SHP77 (cell line): Measurements from ENCODE around the gene STK39.
A peak's percentile ranks its signal among the peaks of the same experiment; 100 is the strongest.

Experiments used
- DNase-seq, 2 experiments: peaks; one replicate each; lab custom pipeline; 2025; lab: John Stamatoyannopoulos, UW

STK39 gene

DNA sequence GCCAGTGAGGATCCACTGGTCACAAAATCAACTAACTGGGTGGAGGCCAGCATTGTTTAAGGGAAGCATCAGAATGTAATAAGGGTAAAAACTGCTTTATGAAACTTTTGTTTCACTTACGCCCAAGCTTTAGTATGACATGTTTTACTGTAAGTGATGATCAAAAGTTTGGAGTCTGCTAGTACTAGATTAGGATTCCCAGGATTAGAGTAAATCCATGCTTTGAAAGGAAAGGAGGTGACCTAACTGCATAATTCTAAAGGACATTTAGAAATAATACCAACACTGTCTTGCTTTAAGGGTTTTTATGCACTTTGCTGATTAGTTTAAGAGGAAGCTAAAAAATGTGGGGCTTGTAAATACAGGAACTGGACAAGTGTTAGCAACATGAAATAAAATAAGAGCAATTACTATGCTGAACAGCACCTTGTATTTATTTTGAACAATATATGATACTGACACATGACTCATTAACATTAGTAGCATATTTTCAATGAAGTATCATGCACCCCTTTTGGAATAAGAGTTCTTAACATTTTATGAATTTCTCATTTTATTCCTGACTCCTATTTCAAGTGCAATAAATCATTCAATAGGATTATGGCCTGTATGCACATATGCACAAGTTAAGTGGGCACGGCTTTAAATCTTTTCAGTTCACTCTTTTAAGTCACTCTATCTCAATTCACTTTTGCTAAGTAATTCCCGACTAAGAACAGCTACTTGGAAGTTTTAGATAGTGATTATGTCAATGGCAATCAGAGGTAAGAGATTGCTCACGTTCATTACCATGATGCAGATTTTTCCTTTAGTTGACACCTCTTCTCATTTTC is 62.5 kb downstream of the STK39 start:
- no peak for DNase-seq

DNA sequence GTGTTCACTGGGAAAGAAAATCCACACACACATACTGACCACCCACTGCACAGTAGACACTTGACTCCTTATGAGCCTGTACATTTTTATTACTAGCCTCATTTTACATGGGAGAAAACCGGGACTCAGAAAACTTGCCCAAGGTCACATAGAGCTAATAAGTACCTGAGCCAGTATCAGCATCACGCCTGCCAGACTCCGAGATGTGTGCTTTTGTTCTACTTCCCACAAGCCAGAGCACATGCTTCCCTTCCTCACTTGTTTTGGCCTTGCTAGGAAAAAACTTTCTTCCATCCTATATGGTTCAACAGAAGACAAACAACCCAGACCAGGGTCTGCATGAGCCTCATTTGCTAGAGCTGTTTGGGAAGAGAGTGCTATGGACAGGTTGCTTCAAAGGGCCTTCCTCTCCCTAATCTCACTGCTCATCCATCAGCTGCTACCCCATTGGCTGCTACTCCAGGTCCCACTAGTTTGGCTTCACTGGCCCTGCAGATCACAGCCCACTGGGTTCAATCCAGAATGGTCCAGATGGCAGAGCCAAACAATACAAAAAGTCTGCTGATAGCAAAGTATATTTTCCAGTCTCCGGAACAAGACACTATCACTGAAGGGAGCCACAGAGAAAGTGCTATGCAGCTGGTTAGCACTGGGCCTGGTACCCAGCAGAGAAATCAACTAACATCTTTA is 63.9 kb downstream of the STK39 start:
- no peak for DNase-seq

DNA sequence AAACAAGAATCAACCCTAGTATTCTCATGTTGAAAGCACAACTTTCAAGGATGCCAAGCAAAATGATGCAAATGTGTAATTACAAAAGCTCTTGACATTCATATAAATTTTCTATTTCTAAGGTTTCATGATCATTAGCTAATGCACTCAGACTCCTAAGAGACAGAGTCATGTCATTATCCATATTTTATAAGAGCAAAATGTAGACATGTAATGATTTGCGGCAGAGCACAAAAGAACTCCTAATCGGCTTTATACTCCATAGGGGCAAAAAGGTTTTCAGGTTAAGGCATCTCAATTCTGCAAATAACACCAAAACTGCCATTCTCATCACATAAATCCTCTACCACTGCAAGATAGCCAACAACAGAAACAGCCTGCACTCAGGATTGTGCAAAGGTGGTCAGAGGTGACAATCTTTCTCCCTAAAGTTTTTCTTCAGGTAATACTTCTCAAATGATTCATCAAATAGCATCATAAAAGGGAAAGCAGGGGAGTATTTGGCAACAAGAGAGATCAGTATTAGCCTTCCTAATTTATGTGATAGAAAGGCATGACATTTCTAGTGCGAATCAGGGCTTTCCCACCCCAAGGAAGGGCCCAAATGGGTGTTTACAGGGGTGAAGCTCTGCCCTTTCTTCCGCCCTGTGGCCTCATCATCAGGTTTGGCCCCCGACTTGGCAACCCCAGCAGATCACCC is 64.7 kb downstream of the STK39 start:
- no peak for DNase-seq

DNA sequence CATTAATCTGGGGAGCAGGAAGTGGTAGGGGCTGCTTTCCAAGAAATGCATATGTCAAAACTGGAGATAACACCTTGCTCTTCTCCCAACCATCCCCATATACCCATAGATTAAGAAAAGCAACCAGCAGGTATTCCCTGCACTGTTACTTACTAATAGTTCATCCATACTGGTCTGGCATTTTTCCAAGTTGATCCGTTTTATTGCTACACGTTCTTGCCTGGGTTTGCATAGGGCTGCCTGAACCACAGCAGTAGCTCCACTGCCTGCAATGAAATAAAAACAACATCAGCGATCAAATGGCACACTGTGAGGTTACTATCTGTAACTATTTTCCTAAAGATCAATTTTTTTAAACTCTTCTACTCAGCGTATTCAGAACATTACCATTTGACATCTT is 65.6 kb downstream of the STK39 start:
- peak in 1 of 2 experiments; percentile 8 for DNase-seq

DNA sequence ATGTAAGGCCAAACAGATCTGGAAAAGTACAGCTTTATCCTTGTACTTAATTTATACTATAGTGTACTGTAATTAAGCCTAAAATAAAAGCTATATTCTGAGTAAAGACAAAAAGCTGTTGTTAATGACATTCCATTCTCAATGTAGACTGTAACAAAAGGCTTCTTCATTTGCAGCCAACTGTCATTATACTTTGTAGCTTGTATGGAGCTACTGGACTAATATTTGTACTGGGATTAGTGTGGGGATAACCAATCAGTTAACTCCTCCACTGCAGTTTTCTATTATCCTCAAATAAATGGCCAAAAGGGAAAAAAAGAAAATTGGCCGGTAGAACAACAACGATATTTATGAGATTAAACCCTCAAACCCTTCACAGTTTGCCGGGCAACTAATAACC is 66.5 kb downstream of the STK39 start:
- DNase-seq = no peak

DNA sequence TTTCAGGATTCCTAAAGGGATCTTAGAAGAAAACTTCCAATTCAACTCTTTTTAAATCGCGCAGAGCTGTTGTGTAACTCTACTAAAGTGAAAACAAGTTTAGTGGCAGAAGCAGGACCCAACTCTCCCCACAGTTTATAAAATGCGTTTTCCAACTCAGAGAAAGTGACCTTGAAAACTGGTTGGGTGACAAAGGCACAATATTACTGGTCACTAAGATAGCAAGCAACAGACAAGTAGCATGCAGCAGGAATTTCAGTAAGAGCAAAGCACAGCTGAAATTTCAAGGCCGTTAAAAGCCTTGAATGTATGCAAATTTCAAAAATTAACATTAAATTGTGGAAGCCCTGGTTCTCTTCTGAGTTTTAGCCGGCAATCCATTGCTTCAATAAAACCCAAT is 66.9 kb downstream of the STK39 start:
- no peak for DNase-seq

DNA sequence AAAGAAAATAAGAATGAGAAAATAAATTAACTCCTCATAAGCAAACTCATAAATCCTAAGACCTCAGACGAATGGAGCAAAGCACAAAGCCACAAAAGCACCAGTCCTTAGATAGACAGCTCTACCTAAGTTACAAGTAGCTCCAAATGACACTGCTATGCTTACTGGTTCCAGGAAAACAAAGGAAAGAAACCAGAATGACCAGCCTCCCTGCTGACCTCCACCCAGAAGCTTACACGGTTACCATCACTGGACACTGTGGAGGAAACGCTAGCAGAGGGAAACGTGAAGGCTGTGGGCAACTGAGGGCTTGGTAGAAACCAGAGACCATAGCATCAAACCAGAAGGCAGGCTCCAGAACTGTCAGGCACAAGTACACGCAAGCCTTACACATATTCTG is 67.8 kb downstream of the STK39 start:
- DNase-seq = no peak

DNA sequence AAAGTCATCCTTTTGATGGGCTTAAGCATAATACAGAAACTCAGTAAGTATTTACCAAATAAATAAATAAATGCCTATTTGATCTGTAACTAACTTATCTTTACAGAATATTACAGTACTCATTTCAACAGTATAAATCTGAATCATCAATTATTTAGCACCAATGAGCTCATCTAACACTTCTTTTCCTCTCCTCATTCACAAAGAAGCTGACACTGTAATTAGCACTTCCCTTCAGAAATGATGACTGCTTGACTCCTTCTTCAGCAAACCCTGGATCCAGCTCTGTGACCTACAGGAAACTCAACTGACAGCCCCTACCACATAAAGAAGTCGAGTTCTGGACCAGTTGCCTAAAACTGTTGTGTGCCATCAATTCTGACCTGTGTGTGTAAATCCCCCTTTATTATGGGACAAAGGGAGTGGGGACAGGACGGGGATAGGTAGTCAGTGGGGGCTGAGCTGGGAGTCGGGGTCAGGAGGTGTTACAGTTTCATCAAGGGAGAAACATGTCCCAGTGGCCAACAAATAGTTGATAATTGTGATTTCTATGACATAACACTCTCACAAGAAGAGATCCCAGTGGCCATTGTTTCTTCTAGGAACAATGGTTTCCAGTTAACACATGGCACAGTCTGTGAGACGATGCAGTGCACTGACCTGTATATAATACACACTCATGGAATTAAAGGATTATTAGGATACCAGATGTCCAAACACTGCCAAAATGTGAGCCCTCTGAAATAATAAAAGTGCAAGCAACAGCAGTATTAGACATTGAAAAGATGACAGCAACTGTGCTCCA is 68.7 kb downstream of the STK39 start:
- DNase-seq = no peak

DNA sequence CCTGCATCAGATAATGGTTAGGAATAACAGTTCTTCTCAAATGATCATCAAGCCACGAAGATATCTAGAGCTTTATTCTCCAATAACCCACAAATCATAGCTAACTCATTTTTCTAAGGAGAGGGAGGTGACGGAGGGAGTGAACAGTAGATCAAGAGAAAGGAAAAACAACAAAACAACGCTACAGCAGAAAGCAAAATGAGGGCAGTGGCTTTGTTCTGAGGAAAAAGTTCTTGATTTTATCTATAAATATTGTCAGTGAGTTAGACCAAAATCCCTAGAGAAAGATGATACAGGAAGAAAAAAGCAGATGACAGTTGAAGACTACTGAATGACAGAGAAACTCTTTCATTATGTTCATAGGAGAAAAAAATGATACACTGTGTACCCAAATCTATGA is 71.0 kb downstream of the STK39 start:
- no peak for DNase-seq

DNA sequence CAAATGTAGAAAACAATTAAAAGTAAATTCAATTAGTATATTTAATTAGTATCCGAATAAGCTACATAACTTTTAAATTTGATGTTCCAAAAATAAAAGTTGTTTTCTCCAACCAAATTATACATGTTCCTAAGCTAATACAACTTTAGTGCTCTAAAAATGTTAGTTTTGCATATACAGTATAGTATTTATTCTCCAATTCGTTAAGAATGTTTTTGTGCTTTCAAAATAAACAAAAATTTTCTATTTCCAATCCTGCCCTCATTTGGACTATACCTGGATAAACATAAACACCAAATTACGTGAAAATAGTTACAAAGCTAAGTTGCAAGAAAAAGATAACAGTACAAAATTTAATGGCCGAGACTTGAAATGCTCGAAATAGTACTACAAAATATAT is 71.9 kb downstream of the STK39 start:
- no peak for DNase-seq

DNA sequence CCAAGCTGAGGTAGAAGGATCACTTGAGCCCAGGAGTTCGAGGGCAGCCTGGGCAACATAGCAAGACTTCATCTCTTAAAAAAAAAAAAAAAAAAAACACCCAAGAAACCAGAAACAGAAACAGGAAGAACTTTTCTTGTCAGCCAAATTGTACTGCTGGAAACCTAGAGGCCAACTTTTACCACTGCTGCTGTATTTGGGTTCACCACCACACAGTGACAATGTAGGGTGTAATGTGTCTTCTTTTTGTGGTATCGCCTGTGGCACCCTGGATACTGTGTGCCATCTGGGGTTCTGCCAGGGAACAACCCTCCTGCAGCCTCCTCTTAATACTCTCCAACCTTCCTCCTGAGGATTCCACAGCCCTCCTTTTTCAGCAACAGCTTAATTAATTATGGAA is 72.6 kb downstream of the STK39 start:
- no peak for DNase-seq

DNA sequence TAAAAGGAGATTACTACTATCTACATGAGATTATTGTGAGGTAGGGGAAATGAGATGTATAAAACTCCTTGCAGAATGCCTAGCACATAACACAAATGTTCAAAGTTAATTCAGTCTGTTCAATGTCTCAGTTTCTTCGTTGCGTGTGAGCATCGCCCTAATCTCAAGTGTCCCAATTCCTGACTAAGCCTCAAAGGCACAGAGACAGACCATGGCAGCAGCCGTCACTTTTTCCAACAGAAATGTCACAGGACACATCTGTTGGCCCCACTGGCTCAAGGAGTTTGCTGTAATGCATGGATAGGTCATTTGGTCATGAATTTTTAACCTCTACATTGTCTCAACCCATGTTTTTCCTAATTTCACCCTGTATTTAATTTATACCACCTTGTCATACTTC is 75.3 kb downstream of the STK39 start:
- DNase-seq = no peak

DNA sequence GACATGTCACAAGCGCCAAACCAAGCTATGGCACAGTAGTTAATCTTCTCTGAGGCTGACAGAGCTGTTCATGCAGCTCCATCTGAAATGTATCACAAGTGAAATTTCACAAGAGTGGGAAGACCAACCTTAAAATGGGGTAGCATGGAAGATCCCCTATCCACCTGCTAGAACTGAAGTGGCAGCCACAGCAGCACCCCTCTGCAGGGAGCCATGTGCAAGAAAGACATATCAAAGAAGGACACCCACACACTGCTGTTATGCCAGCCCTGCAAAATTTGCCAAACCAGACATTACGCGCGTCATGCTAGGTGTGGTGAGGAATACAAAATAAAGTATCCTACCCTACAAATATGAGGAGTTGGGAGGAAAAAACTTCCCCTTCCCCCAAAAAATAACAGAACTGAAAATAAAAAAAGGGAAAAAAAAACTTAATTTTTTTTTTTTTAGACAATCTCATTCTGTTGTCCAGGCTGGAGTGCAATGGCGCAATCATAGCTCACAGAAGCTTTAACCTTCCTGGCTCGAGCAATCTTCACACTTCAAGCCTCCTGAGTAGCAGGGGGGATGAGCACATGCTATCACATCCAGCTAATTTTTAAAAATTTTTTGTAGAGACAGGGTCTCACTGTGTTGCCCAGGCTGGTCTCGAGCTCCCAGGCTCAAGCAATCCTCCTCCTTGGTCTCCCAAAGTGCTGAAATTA is 76.2 kb downstream of the STK39 start:
- no peak for DNase-seq

DNA sequence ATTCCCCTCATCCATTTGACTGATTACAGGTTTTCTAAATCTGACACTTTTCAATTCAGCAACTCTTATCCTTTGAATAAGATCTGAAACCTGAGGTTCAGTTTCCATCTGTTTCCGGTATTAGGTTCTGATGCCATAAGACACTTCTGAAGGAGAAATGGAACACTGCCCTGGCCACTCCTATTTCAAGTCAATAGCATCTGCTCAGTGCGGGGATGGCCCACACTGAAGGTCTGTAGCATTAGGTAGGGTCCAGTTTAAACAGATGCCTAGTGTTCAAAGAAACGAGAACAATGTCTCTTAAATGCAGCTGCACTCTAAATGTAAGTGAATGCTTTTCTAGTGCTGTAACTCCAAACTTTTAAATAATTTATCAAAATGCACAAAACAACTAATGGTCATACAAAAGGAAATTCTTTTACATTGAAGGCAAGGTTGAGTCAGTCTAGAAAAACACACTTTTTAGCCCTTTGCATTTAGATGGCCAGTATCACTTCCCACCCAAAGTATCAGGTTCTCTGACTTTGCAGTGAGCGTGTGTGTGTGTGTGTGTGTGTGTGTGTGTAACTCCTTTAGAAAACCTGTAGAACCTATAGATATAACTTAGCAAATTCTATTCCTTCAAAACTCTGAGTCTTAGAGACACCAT is 78.2 kb downstream of the STK39 start:
- DNase-seq = no peak

DNA sequence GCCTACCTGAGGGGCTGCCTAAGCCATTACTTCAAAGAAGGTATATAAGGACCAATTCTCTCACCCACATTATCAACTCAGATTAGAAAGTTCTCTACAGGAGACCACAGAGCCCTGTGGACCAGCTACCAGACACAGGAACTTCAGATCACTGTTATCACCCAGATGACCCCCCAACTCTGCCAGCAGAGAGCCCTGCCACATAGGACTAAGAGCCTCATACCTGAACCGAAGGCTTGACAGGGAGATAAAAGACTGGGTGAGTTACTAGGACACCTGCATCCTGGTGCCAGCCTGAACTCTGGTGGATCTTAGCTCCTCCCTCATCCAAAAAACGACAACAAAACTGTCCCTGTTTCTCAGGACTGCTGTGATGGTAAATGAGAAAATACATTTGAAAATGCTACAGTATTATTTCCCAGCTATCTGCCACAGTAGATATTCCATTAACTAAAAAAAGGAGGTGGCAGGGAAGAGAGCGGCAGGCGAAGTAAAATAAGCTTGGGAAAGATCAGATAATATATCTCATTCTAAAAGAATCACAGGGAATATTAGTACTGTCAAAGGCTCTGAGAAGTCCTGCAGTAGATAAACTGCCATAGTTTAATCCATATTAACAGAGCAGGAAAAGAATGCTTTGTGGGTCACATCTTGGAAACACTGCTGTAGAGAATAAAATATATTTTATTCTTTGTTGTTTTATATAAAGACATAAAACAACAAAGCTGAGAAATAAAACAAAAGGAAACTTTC is 79.7 kb downstream of the STK39 start:
- no peak for DNase-seq

DNA sequence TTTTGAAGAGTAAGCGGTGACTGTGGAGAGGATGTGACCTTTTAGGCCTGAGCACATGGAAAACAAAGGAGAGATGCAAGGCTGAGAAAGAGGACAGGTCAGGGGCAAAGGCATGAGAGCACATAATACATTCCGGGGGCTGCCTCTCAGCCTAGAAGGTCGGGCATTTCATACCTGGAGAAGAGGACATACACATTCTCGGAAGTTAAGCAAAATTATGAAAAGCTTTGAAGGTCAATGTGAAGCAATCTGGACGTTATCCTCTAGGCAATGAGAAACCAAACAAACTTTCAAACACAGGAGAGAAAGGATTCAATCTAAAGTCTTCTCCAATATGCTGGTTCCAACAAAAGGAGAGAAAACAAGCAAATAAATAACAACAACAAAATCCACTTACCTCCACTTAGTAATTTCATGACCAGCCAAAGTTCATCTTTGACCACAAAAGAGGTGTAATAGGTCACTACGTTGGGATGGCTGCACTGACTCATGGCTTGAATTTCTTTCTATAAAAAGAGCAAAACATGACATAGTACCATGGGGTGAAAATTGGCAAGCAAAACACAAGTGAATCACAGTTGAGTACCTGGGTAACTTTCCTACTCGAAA is 80.4 kb downstream of the STK39 start:
- DNase-seq = no peak

DNA sequence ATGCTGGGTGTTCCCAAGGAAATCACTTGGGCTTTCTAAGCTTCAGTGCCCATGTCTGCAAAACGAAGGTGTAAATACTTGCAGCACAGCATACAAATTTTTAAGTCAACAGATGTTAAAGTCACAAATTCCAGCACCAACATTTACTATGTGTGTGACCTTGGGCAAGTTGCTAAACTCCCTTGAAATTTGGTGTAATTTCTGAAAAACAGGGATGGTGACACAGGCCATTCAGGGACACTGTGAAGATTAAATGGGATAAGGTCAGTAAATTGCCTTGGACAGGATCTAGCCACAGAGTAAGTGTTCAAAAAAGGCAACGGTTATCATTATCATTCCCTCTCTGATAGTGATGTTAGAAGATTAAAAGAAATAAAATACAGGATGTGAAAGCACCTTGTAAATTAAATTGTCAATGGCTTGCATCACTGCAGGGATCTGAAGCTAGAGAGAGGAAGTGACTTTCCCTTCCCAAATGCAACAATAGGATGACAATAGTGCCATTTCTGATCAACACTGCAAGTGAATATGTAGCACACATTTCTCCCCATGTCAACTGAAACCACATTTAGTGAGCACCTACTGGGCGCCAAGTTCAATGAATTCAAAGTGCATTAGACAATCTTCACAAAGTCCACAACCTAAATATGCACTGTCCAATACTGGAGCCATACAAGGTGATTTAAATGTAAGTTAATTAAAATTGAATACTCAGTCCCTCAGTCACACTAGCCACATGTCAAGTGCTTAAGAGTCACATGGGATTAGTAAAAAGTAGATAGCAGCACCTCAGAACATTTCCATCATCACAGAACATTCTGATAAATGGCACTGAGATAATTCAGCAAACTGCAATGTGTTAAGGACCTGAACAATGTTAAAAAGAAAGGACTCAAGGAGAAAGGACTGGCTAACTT is 81.2 kb downstream of the STK39 start:
- no peak for DNase-seq

DNA sequence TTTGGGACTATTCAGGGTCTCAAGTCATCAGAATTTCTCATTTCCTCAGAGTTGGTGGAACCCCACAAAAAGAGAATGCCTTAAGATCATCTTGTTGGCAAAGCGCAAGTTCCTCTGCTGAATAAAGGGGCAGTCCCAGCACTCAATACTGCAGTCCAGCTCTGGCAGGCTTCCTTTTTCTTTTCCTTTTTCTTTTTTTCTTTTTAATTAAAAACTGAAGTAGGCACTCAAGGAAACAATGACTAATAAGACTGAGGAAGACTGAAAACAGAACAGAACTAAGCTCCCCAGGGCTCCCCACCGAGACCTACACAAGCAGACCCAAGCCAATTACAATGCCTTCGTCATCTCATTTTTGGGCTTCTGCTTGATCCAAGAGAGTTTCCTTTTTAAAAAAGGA is 82.0 kb downstream of the STK39 start:
- DNase-seq = no peak

DNA sequence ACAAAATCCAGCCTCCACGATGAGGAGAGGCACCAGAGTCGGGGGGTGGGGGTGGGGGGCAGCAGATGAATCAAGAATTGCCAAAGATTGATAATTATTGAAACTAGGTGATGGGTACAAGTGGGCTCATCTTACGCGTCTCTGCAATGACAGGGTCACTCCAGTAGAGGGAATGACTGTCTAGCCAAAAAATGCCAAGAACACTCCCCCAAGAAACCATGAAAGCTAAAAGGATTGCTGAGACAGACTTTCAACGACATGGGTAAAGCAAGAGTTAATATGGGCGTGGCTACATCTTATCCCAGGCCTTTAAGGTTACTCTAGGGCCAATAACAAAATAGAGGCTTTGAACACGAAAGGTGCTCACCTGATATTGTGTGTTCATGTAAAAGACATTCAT is 86.5 kb downstream of the STK39 start:
- no peak for DNase-seq
